HG02610 (cell line): ENCODE data around the gene NTSR1.

ENCODE experiments used
- ATAC-seq: cut with Tn5 transposase; IDR thresholded peaks from one replicate; pipeline ENCODE4 v1.9.1; 2021; ENCODE audit warnings: mild to moderate bottlenecking, moderate library complexity; ENCODE audit not compliant: unreplicated experiment

NTSR1 gene

GRCh38 chr20:62811720-62812119, 103.1 kb downstream of the NTSR1 start:
- no peak for ATAC-seq
